Activated CD8-positive, alpha-beta memory T cell treated with anti-CD3 and anti-CD28 coated beads, Interleukin-2, amount 50 U/mL, for 24 hours (primary cell): ENCODE data around the gene GXYLT2.
"Not testable (repeated sequence)": the region's sequence is repeated elsewhere in the genome, so short reads cannot be mapped to it uniquely, and the experiment has no call there.

Source experiments
- DNase-seq: peaks from one replicate; pipeline ENCODE4 v3.0.0-alpha.2; 2020; ENCODE audit errors: extremely low read depth

Gene GXYLT2

GRCh38 chr3:72892081-72892775 is 4.4 kb downstream of the GXYLT2 start:
- no peak for DNase-seq

- DNase-seq = no peak
Observed at GRCh38 chr3:72892870-72893269, 5.0 kb downstream of the GXYLT2 start.

- DNase-seq = no peak
Observed at GRCh38 chr3:72894976-72895552, 7.2 kb downstream of the GXYLT2 start.

GRCh38 chr3:72896996-72897757 is 9.3 kb downstream of the GXYLT2 start:
- DNase-seq = no peak

- DNase-seq = no peak
Observed at GRCh38 chr3:72897758-72898007, 9.8 kb downstream of the GXYLT2 start.

- DNase-seq = no peak
Observed at GRCh38 chr3:72899349-72899765, 11.5 kb downstream of the GXYLT2 start.

- no peak for DNase-seq
Observed at GRCh38 chr3:72900048-72900447, 12.2 kb downstream of the GXYLT2 start.

- DNase-seq = no peak
Observed at GRCh38 chr3:72901840-72902239, 14.0 kb downstream of the GXYLT2 start.

- DNase-seq = no peak
Observed at GRCh38 chr3:72903004-72903403, 15.2 kb downstream of the GXYLT2 start.

- no peak for DNase-seq
Observed at GRCh38 chr3:72904163-72904562, 16.3 kb downstream of the GXYLT2 start.

- no peak for DNase-seq
Observed at GRCh38 chr3:72906154-72906553, 18.3 kb downstream of the GXYLT2 start.

GRCh38 chr3:72907131-72907711 is 19.4 kb downstream of the GXYLT2 start:
- no peak for DNase-seq

GRCh38 chr3:72907731-72908620 is 20.1 kb downstream of the GXYLT2 start:
- no peak for DNase-seq

- DNase-seq = no peak
Observed at GRCh38 chr3:72909591-72909990, 21.7 kb downstream of the GXYLT2 start.

- no peak for DNase-seq
Observed at GRCh38 chr3:72912532-72912931, 24.7 kb downstream of the GXYLT2 start.

GRCh38 chr3:72914383-72914782 is 26.5 kb downstream of the GXYLT2 start:
- DNase-seq = no peak

- DNase-seq = no peak
Observed at GRCh38 chr3:72916250-72916649, 28.4 kb downstream of the GXYLT2 start.

GRCh38 chr3:72919520-72919919 is 31.7 kb downstream of the GXYLT2 start:
- no peak for DNase-seq

GRCh38 chr3:72924055-72924454 is 36.2 kb downstream of the GXYLT2 start:
- DNase-seq = no peak

- not testable (repeated sequence) for DNase-seq
Observed at GRCh38 chr3:72928781-72929735, 41.2 kb downstream of the GXYLT2 start.

- no peak for DNase-seq
Observed at GRCh38 chr3:72930754-72931153, 42.9 kb downstream of the GXYLT2 start.
